Brain microvascular endothelial cell (primary cell): ENCODE results near the gene PAX2.

Experiments used
- DNase-seq: peaks from one replicate; pipeline ENCODE4 v3.0.0-alpha.2; 2020
- H3K27ac ChIP-seq: fragments of 250-450 bp; sonication (Bioruptor Pico); 2 replicates; pipeline ENCODE4 v1.5.1; 2020; ENCODE audit warnings: mild to moderate bottlenecking, moderate library complexity
- H3K27me3 ChIP-seq: fragments of 250-450 bp; sonication (Bioruptor Pico); replicated peaks from 2 replicates; pipeline ENCODE4 v1.5.1; 2020; ENCODE audit warnings: mild to moderate bottlenecking
- H3K36me3 ChIP-seq: fragments of 250-450 bp; sonication (Bioruptor Pico); replicated peaks from 2 replicates; pipeline ENCODE4 v1.5.1; 2020; ENCODE audit warnings: mild to moderate bottlenecking
- H3K4me3 ChIP-seq: 2 replicates; pipeline ENCODE4 v1.5.1; 2011; ENCODE audit warnings: low read depth, mild to moderate bottlenecking, control low read depth, low read length, moderate library complexity
- CTCF ChIP-seq: IDR thresholded peaks from 2 replicates; pipeline ENCODE4 v1.5.1; 2011; ENCODE audit warnings: low read depth, mild to moderate bottlenecking, moderate library complexity, low read length, control low read depth, inconsistent platforms; ENCODE audit errors: missing control alignments
- in situ Hi-C: cut with HindIII; loops from 2 replicates; pipeline ENCODE4 v1.10.0; 2017; ENCODE audit warnings: low sequenced_read_pairs, low pct_ligation_motif_present

PAX2 gene

GRCh38 chr10:100863433-100863832, 118.1 kb downstream of the PAX2 start:
- no peak for DNase-seq
- H3K27ac ChIP-seq = no peak overlapping the region
- H3K4me3 ChIP-seq = no peak overlapping the region
- peaks cover 25% of the 10 kb centered on the region for H3K27me3 ChIP-seq
- H3K36me3 ChIP-seq = no peaks in the 10 kb centered on the region
- no peak for TF ChIP-seq CTCF
- in situ Hi-C loops = no loop called here

GRCh38 chr10:100864036-100864885, 118.9 kb downstream of the PAX2 start:
- H3K27me3 ChIP-seq = peaks cover 21% of the 10 kb centered on the region
- no peak overlapping the region for H3K4me3 ChIP-seq
- DNase-seq = no peak
- H3K36me3 ChIP-seq = no peaks in the 10 kb centered on the region
- in situ Hi-C loops = no loop called here
- no peak overlapping the region for H3K27ac ChIP-seq
- TF ChIP-seq CTCF = no peak

- TF ChIP-seq CTCF = no peak
- Histone ChIP-seq H3K4me3 (no peak overlapping the region), H3K36me3 (no peaks in the 10 kb centered on the region), H3K27ac (no peak overlapping the region), H3K27me3 (peaks cover 18% of the 10 kb centered on the region)
- no peak for DNase-seq
- in situ Hi-C loops = no loop called here
These were observed 119.6 kb downstream of the PAX2 start for GRCh38 chr10:100864978-100865377.

- no peak for DNase-seq
- peaks cover 15% of the 10 kb centered on the region for H3K27me3 ChIP-seq
- no peak for TF ChIP-seq CTCF
- no peaks in the 10 kb centered on the region for H3K36me3 ChIP-seq
- no peak overlapping the region for H3K4me3 ChIP-seq
- no peak overlapping the region for H3K27ac ChIP-seq
- in situ Hi-C loops = no loop called here
These were observed 120.6 kb downstream of the PAX2 start for GRCh38 chr10:100866010-100866409.

- Histone ChIP-seq H3K27me3 (peaks cover 15% of the 10 kb centered on the region), H3K4me3 (no peak overlapping the region), H3K36me3 (no peaks in the 10 kb centered on the region), H3K27ac (no peak overlapping the region)
- TF ChIP-seq CTCF = no peak
- DNase-seq = no peak
- in situ Hi-C loops = no loop called here
These were observed 121.3 kb downstream of the PAX2 start for GRCh38 chr10:100866575-100867098.
